ENCODE results near the gene PITPNB.

The PITPNB gene

DNA sequence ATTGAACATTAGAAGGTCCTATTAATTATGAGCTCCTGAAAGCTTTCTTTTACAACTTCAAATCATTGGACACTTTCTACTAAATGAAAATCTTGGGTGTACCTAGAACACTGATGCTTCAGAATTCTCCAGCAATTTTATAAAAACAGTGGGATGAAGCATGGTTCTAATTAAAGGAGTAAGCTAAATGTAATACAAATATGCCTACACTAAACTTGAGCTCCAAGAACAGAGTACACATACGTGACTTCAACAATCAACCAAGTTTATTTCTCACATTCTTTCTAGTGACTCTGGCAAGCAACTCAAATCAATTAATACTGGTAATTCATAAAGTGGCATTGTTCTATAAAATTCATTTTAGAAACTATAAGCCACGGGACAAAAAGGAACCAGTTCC lies 55.5 kb downstream of the PITPNB start:
- in situ Hi-C loops (cut with MboI; ENCODE audit: low sequenced_read_pairs) = no loop called here

DNA sequence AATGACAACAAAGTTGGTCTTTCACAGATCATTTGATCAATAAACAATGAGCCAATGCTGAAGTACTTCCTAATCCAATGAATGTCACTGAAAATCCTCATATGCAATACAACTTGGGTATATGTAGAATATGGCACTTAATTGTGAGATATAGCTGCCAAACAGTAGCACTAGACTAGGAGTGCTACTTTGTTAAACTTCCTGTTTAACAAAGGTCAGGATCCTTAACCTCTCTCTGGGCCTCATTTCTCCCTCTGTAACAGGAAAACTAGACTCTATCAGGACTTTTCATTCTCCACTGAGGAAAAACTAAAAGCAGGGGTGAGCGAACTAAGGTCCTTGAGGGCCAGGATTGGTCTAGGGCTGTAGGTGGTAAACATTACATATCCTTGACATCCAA lies 56.1 kb downstream of the PITPNB start:
- in situ Hi-C loops (cut with MboI; ENCODE audit: low sequenced_read_pairs) = no loop called here

DNA sequence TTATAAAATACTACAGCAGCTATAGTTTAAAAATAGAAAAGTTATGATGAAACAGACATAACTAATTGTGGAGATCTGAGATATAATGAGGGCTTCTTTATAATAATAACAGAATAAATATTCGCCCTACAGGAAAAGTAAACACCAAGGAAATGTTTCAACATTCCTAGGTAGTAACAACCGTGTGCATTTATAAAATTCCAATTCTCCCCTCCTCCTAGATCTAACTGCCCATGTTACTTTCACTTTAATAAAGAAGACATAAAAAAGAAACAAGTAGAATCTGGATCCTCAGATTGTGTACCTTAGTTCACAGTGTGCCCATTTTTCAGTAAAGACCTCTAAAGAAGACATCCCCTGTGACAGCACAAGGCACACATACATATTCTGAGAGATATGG lies 59.7 kb downstream of the PITPNB start:
- in situ Hi-C loops (cut with MboI; ENCODE audit: low sequenced_read_pairs) = no loop called here

DNA sequence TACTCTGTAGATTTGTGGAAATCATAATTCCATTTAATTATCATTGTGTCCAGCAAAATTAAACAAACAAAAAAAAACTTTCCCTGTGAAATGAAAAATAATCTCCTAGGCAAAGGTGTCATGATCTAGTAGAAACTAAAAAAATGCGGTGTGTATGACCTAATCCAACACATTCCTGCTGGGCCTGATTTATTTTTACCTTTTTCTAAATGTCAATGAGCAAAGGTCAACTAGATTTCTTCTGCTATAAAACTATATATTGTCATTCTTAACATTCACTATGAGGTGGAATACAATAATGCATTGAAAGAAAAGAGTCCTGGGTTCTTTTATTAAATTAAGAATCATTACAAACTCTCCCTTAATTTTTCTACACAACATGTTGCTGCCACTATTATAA lies 60.4 kb downstream of the PITPNB start:
- in situ Hi-C loops (cut with MboI; ENCODE audit: low sequenced_read_pairs) = no loop called here

DNA sequence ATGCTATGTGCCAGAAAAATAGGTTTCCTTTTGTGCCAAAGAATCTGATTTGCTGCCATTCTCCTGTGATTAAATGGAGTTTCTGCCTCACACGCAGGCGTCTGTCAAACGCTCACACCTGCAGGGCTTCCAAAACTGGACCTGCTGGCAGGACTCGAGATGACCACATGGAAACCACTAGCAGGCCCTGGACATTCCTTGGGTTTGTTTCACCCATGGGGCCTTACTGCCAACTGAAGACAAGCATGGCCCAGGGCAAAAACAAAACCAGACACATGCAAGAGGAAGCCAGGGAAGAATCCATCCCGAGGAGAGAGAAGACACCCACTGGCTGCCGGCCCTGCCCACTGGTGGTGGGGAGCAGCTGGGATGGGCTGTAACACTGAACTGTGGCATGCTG lies 61.6 kb downstream of the PITPNB start:
- in situ Hi-C loops (cut with MboI; ENCODE audit: low sequenced_read_pairs) = no loop called here

DNA sequence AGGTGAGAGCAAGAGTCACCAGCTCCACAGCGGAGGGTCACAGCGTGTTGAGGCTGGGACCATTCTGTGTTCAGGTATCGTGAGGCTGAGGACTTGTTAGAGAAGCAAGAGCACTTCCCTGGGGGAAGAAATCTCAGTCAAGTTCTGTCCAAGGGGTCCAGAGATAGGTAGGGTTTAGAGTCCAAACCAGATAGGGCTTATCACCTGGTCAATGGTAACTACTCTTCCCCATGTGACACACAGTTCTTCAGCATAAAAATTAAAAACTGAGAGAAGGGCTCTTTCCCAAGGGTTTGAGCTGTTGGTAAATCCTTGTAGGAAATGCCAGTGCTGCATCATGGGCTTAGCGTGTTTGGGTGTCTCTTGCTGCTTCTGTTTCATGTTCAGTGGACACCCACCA lies 62.7 kb downstream of the PITPNB start:
- in situ Hi-C loops (cut with MboI; ENCODE audit: low sequenced_read_pairs) = no loop called here

DNA sequence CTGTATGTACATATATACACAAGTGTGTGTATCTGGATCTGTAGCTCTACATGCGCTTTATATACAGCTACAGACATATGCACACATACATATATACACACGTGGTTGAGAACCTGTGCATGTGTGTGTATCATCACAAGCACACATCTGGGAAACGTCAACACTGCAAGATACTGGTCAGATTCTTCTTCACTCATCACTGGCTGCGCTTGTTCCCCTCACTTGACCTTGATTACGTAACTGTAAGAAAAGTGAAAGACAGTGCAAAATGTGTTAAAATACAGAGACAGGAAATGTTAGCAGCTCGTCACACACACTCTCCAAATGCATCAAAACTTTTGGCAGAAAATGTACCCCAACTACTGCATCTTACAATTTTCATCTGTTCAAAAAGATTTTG lies 65.6 kb downstream of the PITPNB start:
- in situ Hi-C loops (cut with MboI; ENCODE audit: low sequenced_read_pairs) = no loop called here

DNA sequence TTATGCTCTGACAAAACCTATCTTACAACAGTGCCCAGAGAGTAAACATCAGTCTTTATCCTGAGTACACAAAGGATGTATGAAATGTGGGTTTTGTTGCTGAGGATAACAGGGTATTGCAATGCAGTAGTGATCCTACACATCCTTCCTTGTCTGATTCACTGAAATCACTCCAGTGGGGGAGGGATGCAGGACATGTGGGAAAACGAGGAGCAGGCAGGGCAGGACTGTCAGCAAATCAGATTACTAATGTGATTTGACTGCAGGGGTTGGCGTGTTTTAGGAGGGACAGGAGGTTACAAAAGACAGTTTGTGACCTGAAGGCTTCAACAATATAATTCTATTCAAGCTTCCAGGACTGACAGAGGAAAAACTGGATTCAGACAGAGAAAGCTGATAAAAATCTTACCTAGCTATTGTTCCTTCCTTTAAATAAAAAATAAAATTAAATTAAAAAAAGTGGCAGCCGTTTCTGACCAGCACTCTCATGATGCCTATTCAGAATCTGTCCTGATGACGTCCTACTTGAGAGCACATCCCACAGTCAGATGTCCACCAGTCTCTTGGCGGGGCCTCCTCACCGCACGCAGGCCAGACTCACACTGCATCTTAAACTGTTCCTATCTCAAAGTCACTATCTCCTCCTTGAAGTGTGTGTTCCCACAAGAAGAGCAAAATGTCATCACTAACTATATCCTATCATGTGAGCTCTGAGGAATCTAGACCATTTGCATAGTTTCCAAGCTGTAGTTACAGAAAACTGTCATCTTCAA lies 66.9 kb downstream of the PITPNB start:
- in situ Hi-C loops (cut with MboI; ENCODE audit: low sequenced_read_pairs) = no loop called here

DNA sequence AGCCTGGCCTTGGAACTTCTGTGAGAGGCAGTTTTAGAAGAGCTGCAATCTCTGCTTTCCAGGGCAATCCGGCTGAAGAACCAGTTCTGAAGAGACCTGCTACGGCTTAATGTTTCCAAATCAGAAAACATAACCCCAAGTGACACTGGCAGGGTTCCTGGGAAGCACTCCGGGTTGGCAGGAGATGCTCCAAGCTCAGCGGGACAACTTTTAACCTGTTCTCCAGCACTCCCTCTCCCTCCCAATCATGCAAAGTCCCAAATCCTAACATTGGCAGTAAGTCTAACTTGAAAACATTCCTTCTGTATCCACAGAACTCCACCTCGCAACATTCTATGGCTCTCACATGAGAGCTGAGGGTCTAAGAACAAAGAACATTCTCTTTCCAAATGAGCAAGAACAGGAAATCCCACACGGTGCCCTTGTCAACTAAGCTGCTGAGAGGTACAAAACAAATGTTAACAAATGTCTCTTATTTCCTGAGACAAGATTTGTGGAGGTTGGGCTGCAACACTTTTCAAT lies 69.0 kb downstream of the PITPNB start:
- in situ Hi-C loops (cut with MboI; ENCODE audit: low sequenced_read_pairs) = no loop called here

DNA sequence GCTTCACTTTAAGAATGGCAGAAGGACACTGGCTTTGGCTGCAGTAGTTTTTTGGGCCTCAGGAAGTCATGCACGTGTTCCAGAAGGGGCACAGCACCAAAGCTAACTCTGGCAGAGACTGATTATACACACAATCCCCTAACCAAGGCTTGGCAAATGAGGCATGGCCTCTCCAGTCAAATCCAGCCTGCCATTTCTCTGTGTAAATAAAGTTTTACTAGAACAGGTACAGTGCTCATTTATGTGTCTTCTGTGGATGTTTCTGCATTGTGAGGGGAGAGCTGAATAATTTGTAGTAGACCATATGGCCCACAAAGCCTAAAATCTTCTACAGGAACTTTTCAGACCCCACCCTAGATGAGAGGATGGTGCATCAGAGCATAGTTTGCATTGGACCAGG lies 71.1 kb downstream of the PITPNB start:
- in situ Hi-C loops (cut with MboI; ENCODE audit: low sequenced_read_pairs) = no loop called here

DNA sequence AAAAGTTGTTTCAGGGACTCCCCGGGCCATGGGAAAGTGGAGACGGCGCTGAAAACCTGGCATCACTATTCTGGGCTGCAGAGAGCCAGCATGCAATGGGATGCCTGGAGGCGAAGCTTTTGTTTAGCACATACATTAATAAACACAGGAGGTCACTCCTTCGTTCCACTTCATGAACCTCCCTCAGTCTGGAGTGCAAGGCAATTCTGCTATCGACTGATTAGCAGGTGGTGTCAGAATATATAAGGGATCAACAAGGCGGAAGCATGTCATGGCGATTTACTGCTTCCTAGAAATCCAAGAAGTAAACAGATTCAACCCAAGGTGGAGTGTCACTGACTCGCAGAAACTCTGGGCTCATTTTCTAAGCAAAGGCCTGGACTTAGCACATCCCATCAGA lies 72.1 kb downstream of the PITPNB start:
- in situ Hi-C loops (cut with MboI; ENCODE audit: low sequenced_read_pairs) = no loop called here

DNA sequence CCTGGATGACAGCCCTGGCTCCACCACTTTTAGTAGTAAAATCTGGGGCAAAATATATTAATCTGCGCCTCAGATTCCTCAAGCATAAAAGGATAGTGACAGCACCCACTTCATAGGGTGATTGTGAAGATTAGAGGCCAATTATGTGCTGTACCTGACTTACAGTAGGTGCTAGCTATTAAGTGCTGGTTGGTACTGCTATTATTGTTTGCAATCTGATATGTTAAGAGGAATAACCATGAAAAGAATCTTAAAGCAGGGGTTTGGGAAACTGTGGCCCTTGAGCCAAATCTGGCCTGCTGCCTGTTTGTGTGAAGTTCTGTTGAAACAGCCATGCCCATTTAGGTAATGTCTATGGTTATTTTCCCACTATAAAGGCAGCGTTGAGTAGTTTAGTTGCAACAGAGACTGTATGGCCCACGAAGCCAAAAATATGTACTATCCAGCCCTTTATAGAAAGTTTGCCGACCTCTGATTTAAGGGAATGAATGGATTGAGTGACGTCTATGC lies 72.8 kb downstream of the PITPNB start:
- in situ Hi-C loops (cut with MboI; ENCODE audit: low sequenced_read_pairs) = no loop called here

DNA sequence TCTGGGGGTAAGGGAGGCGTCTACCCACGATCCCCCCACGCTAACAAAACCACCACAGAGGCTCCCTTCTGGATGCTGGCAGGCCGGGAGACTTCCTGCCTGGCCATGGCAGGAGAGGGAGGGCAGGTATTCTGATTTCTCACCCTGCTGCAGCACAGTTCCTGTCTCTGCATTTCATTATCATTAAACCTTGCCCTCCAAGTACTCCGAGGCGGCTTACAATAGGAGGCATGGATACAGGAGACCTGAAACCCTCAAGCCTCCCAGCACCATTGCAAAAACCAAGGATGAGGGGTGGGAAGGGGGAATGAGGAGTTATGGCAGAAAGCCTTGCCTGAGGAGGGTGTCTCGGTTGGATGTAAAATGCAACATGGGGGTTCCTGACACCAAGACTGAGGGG lies 73.4 kb downstream of the PITPNB start:
- in situ Hi-C loops (cut with MboI; ENCODE audit: low sequenced_read_pairs) = no loop called here

DNA sequence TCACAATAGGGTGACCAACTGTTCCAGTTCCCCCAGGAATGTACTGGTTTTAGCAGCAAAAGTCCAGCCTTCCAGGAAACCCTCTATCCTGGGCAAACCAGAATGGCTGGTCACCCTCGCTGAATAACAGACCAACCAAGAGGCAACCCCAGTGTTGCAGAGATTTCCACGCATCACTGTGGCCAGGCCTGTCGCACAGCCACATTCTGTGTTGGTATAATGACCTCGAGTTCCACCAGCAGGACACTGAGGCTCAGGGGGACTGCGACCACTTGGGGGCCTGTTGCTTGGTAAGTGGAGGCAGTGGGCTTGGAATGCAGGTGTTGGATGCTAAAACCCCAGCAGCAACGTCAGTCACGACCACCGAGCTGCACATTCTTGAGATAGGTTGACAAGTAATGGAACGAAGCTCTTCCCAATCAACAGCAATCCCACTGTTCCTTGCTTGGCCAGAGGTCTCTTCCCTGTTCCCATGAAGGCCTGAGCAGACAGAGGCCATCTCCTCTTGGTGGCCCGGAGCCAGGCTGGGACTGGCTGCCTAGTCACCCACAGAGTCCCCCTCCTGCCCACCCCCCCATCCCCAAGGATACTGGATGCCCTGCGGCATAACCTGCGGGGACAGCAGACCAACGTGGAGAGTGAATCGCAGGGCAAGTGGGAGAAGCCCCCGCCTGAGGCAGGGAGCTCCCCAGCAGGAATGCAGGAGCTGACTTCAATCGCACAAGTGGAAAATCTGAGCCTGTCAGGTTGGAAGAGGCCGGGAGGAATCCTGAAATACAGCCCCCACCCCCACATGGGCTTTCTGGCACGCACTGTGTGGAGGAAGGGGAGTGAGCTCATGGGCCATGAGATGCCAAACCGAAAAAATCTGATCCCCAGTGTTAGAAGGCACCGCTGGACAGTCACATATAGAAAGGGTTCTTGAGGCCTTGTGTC lies 74.1 kb downstream of the PITPNB start:
- in situ Hi-C loops (cut with MboI; ENCODE audit: low sequenced_read_pairs) = no loop called here

DNA sequence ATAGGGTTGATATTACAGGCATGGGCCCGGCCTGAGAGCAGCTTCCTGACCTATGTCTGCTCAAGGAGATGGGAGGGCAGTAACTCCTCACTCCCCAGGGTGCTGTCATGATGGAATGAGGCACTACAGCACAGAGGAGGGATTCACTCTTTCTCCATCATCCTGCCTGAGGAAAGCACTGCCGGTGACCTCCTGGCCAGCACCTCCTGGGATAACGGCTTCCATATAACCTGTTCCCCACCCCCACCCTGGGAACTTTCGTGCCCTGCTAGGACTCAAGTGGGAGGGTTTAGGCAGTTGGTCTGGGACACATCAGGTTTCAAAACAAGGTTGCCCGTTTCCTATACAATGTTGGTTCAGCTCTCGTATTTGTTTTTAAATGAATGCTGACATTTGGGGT lies 74.8 kb downstream of the PITPNB start:
- in situ Hi-C loops (cut with MboI; ENCODE audit: low sequenced_read_pairs) = no loop called here

DNA sequence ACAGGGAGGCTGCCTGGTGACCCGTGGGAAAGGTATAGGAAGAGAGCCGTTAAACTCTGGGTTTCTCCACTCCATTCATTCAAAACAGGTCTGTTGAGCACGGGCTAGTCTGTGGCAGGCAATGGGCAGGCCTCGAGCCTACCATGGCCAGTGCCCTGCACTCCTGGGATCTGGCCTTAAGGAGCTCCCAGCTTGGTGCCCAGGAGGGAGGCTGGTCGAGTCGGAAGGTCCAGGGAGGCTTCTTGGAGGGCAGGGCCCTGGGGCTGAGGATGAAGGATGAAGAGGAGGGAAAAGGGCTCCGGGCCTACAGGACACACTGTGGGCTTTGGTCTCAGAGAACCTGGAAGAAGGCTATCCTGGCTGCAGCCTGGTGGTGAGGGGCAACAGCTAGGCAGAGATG lies 75.6 kb downstream of the PITPNB start:
- in situ Hi-C loops (cut with MboI; ENCODE audit: low sequenced_read_pairs) = no loop called here

DNA sequence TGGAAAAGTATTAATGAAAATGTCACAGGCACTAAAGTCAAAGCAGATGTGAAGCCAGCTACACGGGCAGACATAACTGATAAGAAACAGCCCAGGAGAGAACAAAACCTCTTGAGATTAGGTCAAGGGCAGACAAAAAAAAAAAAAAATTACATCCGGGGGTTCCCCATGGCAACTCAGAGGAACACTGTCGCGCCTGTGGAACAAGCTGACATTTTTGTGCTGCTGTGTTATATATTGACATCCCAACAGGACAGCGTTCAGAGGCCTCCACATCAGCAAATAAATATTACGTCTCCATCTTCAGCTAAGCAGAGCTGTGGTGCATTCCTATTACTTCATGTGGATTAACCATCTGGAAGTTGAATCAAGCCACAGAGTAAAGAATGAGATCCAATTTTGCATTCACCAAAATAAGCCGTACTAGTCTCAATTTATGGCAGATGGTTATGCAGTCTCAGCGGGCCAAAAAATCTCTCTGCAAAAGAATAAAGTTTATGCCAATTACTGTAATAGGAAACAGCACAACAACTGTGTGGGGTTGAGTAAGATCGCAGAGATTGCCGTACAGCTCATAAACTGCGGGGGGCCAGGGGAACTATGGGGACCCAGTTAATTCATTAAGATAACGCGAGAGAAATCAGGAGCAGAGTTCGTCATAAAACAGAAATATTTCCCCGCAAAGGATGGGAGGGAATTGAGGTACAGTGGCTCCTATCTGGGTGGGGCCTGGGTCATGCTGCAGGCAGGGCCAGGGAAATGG lies 76.2 kb downstream of the PITPNB start:
- in situ Hi-C loops (cut with MboI; ENCODE audit: low sequenced_read_pairs) = no loop called here

DNA sequence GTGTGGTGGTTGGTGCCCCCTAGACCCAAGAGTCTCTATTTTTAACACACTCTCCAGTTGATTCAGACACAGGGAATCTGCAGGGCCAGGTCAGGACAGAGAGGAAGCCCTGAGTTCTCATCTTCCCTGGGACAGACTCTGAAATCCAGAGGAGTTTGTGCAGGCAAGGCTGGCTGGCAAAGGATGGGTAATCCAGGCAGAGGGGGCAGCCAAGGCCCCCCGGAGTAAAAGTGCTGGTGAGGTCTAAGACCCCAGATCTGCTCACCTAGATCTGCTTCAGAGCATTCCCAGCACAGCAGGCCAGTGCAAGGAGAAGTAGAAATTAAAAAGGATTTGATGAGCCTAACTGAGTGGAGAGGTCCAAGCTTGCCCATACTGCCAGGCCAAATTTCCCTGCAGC lies 76.9 kb downstream of the PITPNB start:
- in situ Hi-C loops (cut with MboI; ENCODE audit: low sequenced_read_pairs) = no loop called here

DNA sequence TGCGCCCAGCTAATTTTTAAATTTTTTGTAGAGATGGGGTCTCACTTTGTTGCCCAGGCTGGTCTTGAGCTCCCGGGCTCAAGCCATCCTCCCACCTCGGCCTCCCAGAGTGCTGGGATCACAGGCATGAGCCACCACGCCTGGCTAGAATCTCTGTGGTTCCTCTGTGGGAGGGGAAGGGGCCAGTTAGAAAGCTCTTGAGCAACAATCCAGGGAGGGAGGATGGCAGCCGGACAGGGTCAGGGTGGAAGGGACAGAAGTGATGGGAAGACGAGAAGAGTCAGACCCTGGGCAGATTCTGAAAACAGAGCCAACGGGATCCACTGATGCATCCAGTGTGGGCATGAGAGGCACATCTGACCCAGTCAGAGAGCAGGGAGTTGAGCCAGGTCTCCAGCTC lies 78.6 kb downstream of the PITPNB start:
- in situ Hi-C loops (cut with MboI; ENCODE audit: low sequenced_read_pairs) = no loop called here

DNA sequence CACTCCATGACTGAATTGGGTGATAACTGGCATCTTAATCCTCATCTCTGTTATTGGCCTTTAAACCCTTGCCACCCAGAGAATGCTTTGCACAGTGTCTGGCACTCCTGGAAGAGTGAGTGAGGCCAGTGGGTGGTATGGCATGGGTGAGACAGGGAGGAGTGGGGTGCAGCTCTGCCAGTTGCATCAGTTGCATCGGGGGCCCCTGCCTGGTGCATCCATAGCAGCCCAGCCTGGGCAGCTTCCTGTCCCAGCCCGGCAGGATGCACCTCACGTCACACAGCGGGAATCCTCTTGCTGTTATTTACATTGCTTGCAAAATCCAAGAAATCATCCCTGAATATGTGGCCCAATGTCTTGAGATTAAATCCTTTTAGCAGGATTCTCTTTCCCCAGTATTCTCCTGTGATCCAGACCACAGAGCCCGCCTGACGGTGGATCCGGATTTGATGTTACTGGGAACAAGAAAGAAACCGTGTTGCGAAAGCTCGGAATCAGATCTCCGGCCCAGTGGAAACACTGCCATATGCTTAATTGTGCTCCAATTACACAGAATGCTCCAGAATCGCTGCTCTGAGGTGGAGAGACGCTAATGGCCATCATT lies 79.9 kb downstream of the PITPNB start:
- in situ Hi-C loops (cut with MboI; ENCODE audit: low sequenced_read_pairs) = no loop called here

DNA sequence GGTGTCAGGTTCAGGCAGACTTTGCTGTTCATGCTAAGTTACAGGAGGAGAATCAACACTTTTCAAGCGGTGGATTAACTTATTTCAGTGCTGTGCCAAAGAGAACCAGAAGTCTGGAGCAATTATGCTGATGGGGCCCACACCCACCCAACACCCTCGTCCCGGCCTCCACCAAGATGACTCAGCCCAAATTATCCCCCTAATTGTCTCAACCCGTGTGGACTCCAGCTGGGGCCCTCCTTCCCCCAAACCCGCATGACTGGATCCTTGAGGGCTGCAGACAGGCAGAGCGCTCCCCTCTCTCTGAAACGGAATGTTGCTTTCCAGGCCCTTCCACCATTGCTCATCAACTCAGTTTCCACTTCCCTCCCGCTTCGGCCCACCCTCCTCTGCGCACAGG lies 82.9 kb downstream of the PITPNB start:
- in situ Hi-C loops (cut with MboI; ENCODE audit: low sequenced_read_pairs) = no loop called here

All from HL-60/S4 treated with phorbol 12-myristate 13-acetate at 8.2 ng/mL for 4 days and 3 days (cell line).